Effector memory CD4-positive, alpha-beta T cell (primary cell): Measurements from ENCODE around the gene BPIFB1.

Source experiments
- DNase-seq, 3 donors: peaks; one replicate each; pipeline ENCODE4 v3.0.0-alpha.2; 2020
- H3K27ac ChIP-seq: 2 replicates; pipeline ENCODE4 v1.7.0; 2013; ENCODE audit warnings: mild to moderate bottlenecking, low read length, moderate library complexity; ENCODE audit not compliant: insufficient read depth, poor library complexity, severe bottlenecking
- H3K27me3 ChIP-seq: replicated peaks from 2 replicates; pipeline ENCODE4 v1.7.0; 2013; ENCODE audit warnings: mild to moderate bottlenecking, low read length; ENCODE audit not compliant: insufficient read depth, control insufficient read depth, poor library complexity, severe bottlenecking
- H3K36me3 ChIP-seq: 2 replicates; pipeline ENCODE4 v1.7.0; 2013; ENCODE audit warnings: mild to moderate bottlenecking, low read length, moderate library complexity; ENCODE audit not compliant: control insufficient read depth, insufficient read depth
- H3K4me1 ChIP-seq: 2 replicates; pipeline ENCODE4 v1.7.0; 2013; ENCODE audit warnings: low read length, mild to moderate bottlenecking; ENCODE audit not compliant: control insufficient read depth, insufficient read depth, poor library complexity, severe bottlenecking
- H3K4me3 ChIP-seq: 2 replicates; pipeline ENCODE4 v1.7.0; 2013; ENCODE audit warnings: low read length, low read depth, mild to moderate bottlenecking; ENCODE audit not compliant: insufficient read depth, poor library complexity, severe bottlenecking
- H3K9me3 ChIP-seq: 2 replicates; pipeline ENCODE4 v1.7.0; 2013; ENCODE audit warnings: mild to moderate bottlenecking, low read length, moderate library complexity; ENCODE audit not compliant: control insufficient read depth

Gene BPIFB1

GRCh38 chr20:33320006-33320405, 37.0 kb downstream of the BPIFB1 start:
- Histone ChIP-seq H3K4me1 (no peaks in the 10 kb centered on the region), H3K27ac (no peak overlapping the region), H3K9me3 (no peaks in the 10 kb centered on the region), H3K36me3 (no peaks in the 10 kb centered on the region), H3K4me3 (no peak overlapping the region), H3K27me3 (no peaks in the 10 kb centered on the region)
- no peak for DNase-seq

GRCh38 chr20:33322456-33322855, 39.4 kb downstream of the BPIFB1 start:
- no peaks in the 10 kb centered on the region for H3K36me3 ChIP-seq
- H3K27me3 ChIP-seq = no peaks in the 10 kb centered on the region
- no peak overlapping the region for H3K4me3 ChIP-seq
- H3K9me3 ChIP-seq = no peaks in the 10 kb centered on the region
- no peaks in the 10 kb centered on the region for H3K4me1 ChIP-seq
- no peak for DNase-seq
- H3K27ac ChIP-seq = no peak overlapping the region

GRCh38 chr20:33323236-33323635, 40.2 kb downstream of the BPIFB1 start:
- no peaks in the 10 kb centered on the region for H3K36me3 ChIP-seq

DNA sequence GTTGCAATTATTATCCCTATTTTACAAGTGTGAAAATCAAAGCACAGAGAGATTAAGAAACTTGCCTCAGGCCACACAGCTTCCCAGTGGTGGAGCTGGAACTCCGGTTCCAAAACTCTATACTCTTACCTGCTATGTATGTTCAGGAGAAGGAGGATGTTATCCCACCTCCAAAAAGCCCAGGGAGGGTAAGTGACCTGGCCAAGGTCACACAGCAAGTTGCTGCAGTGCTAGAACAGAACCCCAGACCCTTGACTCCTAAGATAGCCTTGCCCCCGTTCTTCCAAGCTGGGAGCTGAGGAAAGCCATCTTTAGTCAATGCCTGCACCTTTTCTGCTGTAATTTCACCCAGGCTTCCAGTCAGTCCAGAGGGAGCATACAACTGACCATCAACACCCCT, 42.3 kb downstream of the BPIFB1 start:
- no peaks in the 10 kb centered on the region for H3K4me1 ChIP-seq
- no peak for DNase-seq
- H3K27me3 ChIP-seq = no peaks in the 10 kb centered on the region
- H3K27ac ChIP-seq = no peak overlapping the region
- no peaks in the 10 kb centered on the region for H3K36me3 ChIP-seq
- no peaks in the 10 kb centered on the region for H3K9me3 ChIP-seq
- H3K4me3 ChIP-seq = no peak overlapping the region

More at GRCh38 chr20:33323236-33323635, 40.2 kb downstream of the BPIFB1 start:
- Histone ChIP-seq H3K4me3 (no peak overlapping the region), H3K27me3 (no peaks in the 10 kb centered on the region), H3K9me3 (no peaks in the 10 kb centered on the region), H3K27ac (no peak overlapping the region), H3K4me1 (no peaks in the 10 kb centered on the region)
- DNase-seq = no peak

- H3K4me3 ChIP-seq = no peak overlapping the region
- no peaks in the 10 kb centered on the region for H3K4me1 ChIP-seq
- no peaks in the 10 kb centered on the region for H3K36me3 ChIP-seq
- H3K27ac ChIP-seq = no peak overlapping the region
- no peaks in the 10 kb centered on the region for H3K27me3 ChIP-seq
- H3K9me3 ChIP-seq = no peaks in the 10 kb centered on the region
- DNase-seq = no peak
Measured at GRCh38 chr20:33328157-33329137, 45.4 kb downstream of the BPIFB1 start.

GRCh38 chr20:33332905-33333456, 50.0 kb downstream of the BPIFB1 start:
- Histone ChIP-seq H3K36me3 (no peaks in the 10 kb centered on the region), H3K27me3 (no peaks in the 10 kb centered on the region)

DNA sequence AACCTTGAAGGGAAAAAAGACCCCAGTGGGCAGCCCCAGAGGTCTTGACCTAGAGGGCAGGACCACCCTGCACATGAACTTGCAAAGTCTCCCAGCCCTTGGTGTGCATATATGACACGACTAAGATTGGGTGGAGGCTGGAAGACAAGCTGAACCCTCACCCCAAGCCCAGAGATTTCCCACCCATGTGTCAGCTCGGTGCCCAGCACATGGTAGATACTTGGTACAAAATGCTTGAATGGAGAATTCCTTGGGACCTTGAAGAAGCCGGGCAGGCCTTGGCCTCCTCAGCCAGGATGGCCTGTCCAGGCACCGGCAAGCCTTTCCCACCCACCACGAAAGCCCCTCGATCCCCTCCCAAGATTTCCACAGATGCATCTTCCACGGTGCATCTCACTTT, 50.6 kb downstream of the BPIFB1 start:
- Histone ChIP-seq H3K27me3 (no peaks in the 10 kb centered on the region), H3K36me3 (no peaks in the 10 kb centered on the region), H3K4me1 (no peaks in the 10 kb centered on the region), H3K4me3 (no peak overlapping the region), H3K9me3 (no peaks in the 10 kb centered on the region), H3K27ac (no peak overlapping the region)
- DNase-seq = no peak

More at GRCh38 chr20:33332905-33333456, 50.0 kb downstream of the BPIFB1 start:
- no peak overlapping the region for H3K27ac ChIP-seq
- H3K4me1 ChIP-seq = no peaks in the 10 kb centered on the region
- no peak overlapping the region for H3K4me3 ChIP-seq
- no peaks in the 10 kb centered on the region for H3K9me3 ChIP-seq
- no peak for DNase-seq

DNA sequence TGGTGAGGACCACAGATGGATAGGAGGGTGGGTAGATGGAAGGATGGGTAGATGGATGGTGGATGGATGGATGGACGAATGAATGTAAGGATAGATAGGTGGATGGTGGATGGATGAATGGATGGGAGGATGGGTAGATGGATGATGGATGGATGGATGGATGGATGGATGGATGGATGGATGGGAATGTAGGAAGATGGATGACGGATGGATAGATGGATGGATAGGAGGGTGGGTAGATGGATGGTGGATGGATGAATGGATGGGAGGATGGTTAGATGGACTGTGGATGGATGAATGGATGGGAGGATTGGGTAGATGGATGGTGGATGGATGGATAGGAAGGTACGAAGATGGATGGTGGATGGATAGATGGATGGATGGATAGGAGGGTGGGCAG, 51.1 kb downstream of the BPIFB1 start:
- Histone ChIP-seq H3K36me3 (no peaks in the 10 kb centered on the region), H3K4me1 (no peaks in the 10 kb centered on the region), H3K27ac (no peak overlapping the region), H3K27me3 (no peaks in the 10 kb centered on the region), H3K9me3 (no peaks in the 10 kb centered on the region), H3K4me3 (no peak overlapping the region)
- DNase-seq = no peak

GRCh38 chr20:33336375-33336774, 53.4 kb downstream of the BPIFB1 start:
- Histone ChIP-seq H3K27ac (no peak overlapping the region), H3K36me3 (no peaks in the 10 kb centered on the region), H3K27me3 (no peaks in the 10 kb centered on the region), H3K9me3 (no peaks in the 10 kb centered on the region), H3K4me1 (no peaks in the 10 kb centered on the region), H3K4me3 (no peak overlapping the region)
- DNase-seq = no peak

DNA sequence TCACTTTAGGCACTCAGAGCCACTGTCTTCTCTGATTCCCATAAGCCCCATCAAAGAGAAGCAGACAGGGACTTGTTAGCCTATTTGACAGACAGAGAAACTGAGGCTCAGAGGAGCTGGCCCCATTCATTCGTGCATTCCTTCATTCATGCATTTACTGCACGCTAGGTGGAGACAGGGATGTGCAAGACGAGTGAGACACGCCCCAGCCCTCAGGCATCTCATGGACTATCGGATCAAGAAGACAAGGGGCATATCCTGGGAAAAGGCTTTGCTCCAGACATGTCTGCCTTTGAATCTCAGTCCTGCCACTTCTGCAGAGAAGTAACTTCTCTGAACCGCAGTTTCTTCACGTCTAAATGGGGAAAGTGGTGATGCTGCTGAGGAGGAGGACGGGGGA, 54.1 kb downstream of the BPIFB1 start:
- H3K36me3 ChIP-seq = no peaks in the 10 kb centered on the region
- no peaks in the 10 kb centered on the region for H3K9me3 ChIP-seq
- no peak overlapping the region for H3K4me3 ChIP-seq
- no peaks in the 10 kb centered on the region for H3K4me1 ChIP-seq
- no peaks in the 10 kb centered on the region for H3K27me3 ChIP-seq
- no peak overlapping the region for H3K27ac ChIP-seq
- DNase-seq = no peak
